GM21367 (cell line): ENCODE data around the gene DEFB113.

ENCODE experiments used
- ATAC-seq: cut with Tn5 transposase; IDR thresholded peaks from one replicate; pipeline ENCODE4 v1.9.1; 2021; ENCODE audit not compliant: unreplicated experiment

DEFB113 gene

DNA sequence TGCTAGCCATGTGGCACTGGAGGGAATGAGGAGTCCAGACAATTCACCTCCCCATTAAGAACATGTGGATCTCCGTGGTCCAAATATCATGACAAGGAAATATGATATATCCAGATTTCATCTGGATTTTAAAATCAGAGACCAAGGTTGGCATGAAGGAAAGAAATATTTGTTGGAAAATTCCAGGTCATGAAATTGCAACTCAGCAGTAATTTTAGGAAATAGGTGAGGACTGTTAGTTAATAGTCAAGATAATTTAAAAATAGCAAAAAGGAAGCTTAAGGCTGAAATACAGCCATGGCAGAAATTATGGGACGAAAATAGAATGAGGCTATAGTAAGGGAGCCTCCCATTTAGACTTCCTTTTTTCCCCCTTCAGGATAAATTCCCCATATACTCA, 32.4 kb downstream of the DEFB113 start:
- ATAC-seq, result no peak

DNA sequence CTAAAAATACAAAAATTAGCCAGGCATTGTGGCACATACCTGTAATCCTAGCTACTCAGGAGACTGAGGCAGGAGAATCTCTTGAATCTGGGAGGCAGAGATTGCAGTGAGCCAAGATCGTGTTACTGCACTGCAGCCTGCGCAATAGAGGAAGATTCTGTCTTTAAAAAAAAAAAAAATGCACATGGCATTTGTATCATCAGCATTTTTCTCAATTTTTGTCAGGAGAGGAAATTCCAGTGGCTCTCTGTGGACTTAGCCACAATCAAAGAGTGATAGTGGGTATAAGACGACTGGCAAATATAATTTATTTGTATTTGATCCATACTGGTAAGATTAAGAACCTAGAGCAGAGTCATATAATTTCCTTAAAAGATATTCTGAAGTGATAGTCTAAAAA, 34.0 kb downstream of the DEFB113 start:
- no peak for ATAC-seq

DNA sequence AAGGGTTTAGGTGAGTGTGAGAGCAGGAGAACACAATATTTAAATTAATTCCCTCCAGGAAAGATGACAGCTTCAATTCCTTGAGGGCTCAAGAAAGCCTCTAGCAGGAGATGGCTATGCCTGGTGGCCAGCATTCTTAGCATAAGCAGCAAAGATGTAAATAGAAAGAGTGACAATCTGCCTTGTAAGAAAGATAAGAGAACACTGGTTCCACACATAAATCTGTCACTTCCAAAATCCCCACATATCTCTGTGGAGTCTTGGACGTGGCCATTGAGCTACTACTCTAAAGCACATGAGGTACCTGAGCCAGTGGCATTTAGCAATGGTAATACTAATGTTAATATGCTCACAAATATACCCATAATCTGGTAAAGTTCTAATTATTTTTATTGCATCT, 34.7 kb downstream of the DEFB113 start:
- ATAC-seq, result no peak

DNA sequence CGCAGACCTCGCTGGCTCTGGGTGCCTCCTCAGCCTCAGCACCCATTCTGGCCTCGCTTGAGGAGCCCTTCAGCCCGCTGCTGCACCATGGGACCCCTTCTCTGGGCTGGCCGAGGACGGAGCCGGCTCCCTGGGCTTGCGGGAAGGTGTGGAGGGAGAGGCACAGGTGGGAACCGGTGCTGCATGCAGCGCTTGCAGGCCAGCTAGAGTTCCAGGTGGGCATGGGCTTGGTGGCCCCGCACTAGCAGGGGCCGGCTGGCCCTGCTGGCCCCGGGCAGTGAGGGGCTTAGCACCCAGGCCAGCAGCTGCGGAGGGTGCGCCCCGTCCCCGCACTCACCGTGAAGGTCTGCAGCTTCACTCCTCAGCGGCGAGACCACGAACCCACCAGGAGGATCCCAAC, 35.9 kb downstream of the DEFB113 start:
- no peak for ATAC-seq

DNA sequence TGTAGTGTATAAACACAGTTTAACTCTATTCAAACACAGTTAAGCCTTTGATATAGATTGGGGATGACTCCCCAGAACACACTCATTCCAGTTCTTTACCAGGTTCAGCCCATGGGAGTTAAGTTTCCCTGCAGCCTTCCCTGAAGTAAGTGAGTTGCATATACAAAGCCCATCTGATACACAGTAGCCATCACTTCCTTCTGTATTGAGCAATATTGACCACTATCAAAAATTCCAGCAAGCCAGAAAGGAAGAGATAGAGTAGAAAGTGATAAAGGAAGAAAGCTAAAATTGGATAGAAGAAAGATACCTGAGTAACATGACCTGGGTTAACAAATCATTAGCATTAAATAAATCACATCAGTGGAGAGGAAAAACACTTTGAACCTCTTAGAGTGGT, 40.1 kb downstream of the DEFB113 start:
- no peak for ATAC-seq

DNA sequence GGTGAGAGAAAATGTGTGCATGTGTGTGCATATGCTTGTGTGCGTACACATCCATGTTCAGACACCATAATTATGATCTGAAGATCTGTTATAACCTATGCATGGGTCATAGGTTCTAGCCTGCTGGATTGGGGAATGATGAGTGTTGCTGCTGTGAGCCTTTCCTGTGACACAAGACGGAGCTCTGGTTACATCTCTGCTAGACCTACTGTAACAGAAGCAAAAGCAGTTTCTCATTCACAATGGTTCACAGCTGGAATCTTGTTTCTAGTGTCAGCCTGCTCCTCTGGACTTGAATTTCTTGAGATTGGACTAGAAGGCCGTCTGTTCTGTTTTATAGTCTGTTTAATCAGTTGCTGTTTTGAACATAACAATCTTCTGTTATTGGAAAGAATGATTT, 45.6 kb downstream of the DEFB113 start:
- no peak for ATAC-seq

DNA sequence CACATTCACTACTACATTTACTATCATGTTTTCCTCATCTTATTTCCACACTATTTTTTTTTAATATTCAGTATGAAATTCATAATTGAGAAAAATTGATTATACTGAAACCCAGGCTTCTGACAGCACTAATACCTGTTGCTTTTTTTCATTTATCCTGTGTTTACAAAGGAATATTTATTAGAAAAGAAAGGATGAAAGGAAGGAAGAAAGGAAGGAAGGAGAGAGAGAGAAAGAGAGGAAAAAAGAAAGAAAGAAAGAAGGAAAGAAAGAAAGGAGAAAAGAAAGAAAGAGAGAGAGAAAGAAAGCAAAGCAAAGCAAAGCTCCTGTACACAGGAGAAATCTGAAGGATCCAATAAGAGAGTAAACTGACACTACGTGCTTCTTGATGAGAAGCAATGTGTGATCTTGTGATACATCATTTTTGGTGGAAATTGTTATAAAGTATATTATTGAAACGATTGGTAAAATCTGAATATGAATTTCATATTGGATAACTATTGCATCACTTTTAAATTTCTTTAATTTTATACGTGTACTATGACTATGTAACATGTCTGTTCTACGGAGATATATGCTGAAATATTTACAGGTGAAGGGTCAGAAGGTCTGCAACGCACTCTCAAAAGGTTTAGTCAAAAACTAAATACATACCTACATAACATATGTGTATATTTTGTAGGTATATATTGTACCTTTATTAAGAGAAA, 49.3 kb downstream of the DEFB113 start:
- no peak for ATAC-seq

DNA sequence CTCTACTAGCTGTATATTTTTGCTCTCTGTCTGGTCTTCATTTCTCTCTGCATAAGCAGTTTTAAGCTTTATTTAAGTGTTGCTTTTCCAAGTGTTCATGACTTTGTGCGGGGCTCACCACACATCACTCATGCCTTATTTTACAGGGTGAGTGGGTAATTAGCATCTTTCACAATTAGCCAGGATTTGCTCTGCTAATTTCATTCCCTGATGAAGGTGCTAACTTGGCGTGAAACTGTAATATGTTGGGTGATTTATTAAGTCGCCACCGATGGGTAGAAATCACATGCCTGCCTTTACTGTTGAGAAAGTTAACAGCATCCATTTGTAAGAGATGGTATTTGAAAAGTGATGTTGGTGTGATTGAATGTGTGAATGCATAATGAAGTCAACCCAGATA, 50.2 kb downstream of the DEFB113 start:
- no peak for ATAC-seq

DNA sequence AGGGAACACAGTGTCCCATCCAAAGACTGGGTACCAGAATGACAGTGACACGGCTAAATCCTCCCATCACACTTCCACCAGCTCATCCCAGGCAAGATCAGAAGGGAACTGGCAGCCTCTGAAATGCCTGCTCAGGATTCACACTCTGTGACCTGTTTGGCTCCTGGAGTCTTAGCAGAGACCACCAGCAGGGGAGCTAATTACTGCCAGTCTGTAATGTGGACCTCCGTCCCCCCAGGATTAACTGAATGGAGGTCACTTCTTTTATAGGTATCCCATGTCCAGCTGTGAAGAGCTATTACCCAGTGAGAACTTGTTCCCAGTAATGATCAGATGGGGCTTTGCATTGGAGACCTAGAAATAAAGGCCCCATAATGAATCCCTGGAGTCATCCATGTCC, 50.6 kb downstream of the DEFB113 start:
- ATAC-seq, result no peak
